H9 (cell line): ENCODE measurements around the gene OR10H3. TPM values are rescaled to one million over a fixed set of nuclear protein-coding genes. Genes with fewer than 3 reads are reported as not detected.

ENCODE experiments used
- DNase-seq: peaks from one replicate; pipeline ENCODE4 v3.0.0-alpha.2; 2017
- H2AFZ ChIP-seq: one replicate; pipeline ENCODE4 v1.6.1; 2013; ENCODE audit warnings: mild to moderate bottlenecking, low read length, control low read depth, moderate library complexity
- H2AK5ac ChIP-seq: 2 replicates; pipeline ENCODE4 v1.6.1; 2013; ENCODE audit warnings: low read length, control low read depth, mixed read lengths; ENCODE audit not compliant: insufficient read length
- H2BK120ac ChIP-seq: one replicate; pipeline ENCODE4 v1.6.1; 2013; ENCODE audit warnings: low read depth, mild to moderate bottlenecking, low read length, control low read depth, inconsistent platforms; ENCODE audit not compliant: poor library complexity, severe bottlenecking
- H2BK12ac ChIP-seq: 2 replicates; pipeline ENCODE4 v1.6.1; 2013; ENCODE audit warnings: low read length, control low read depth, mixed read lengths, low read depth; ENCODE audit not compliant: insufficient read length
- H2BK15ac ChIP-seq: 2 replicates; pipeline ENCODE4 v1.6.1; 2013; ENCODE audit warnings: low read depth, low read length, control low read depth
- H2BK20ac ChIP-seq: one replicate; pipeline ENCODE4 v1.6.1; 2013; ENCODE audit warnings: low read depth, mild to moderate bottlenecking, low read length, control low read depth, inconsistent platforms; ENCODE audit not compliant: poor library complexity, severe bottlenecking
- H2BK5ac ChIP-seq: 2 replicates; pipeline ENCODE4 v1.6.1; 2013; ENCODE audit warnings: low read length, control low read depth, mixed read lengths; ENCODE audit not compliant: insufficient read length
- H3K14ac ChIP-seq: 2 replicates; pipeline ENCODE4 v1.6.1; 2013; ENCODE audit warnings: low read length, control low read depth; ENCODE audit not compliant: insufficient read depth
- H3K18ac ChIP-seq: 2 replicates; pipeline ENCODE4 v1.6.1; 2013; ENCODE audit warnings: low read depth, mild to moderate bottlenecking, mixed read lengths, low read length, control low read depth; ENCODE audit not compliant: insufficient read length
- H3K23ac ChIP-seq: 2 replicates; pipeline ENCODE4 v1.6.1; 2013; ENCODE audit warnings: low read length, control low read depth, mixed read lengths, low read depth; ENCODE audit not compliant: insufficient read length
- H3K23me2 ChIP-seq: 2 replicates; pipeline ENCODE4 v1.6.1; 2013; ENCODE audit warnings: low read depth, mild to moderate bottlenecking, mixed read lengths, low read length, control low read depth; ENCODE audit not compliant: insufficient read length, poor library complexity, severe bottlenecking
- H3K27ac ChIP-seq: 2 replicates; pipeline ENCODE4 v1.5.1; 2013; ENCODE audit warnings: low read length, control low read depth, mixed read lengths, low read depth; ENCODE audit not compliant: insufficient read length
- H3K27me3 ChIP-seq: 2 replicates; pipeline ENCODE4 v1.6.1; 2013; ENCODE audit warnings: low read length, control low read depth, inconsistent platforms; ENCODE audit not compliant: insufficient read depth
- H3K4ac ChIP-seq: 2 replicates; pipeline ENCODE4 v1.6.1; 2013; ENCODE audit warnings: low read depth, mild to moderate bottlenecking, control low read depth, inconsistent platforms, low read length, moderate library complexity
- H3K4me1 ChIP-seq: 2 replicates; pipeline ENCODE4 v1.6.1; 2013; ENCODE audit warnings: low read length, control low read depth, inconsistent platforms; ENCODE audit not compliant: insufficient read depth
- H3K4me2 ChIP-seq: 2 replicates; pipeline ENCODE4 v1.6.1; 2013; ENCODE audit warnings: low read length, control low read depth, mixed read lengths; ENCODE audit not compliant: insufficient read length, insufficient read depth
- H3K56ac ChIP-seq: 2 replicates; pipeline ENCODE4 v1.6.1; 2013; ENCODE audit warnings: low read depth, mild to moderate bottlenecking, mixed read lengths, low read length, control low read depth; ENCODE audit not compliant: insufficient read length
- H3K79me1 ChIP-seq: 2 replicates; pipeline ENCODE4 v1.6.1; 2013; ENCODE audit warnings: low read depth, mild to moderate bottlenecking, moderate library complexity, low read length, control low read depth, inconsistent platforms; ENCODE audit not compliant: insufficient read depth, poor library complexity, severe bottlenecking
- H3K79me2 ChIP-seq: 2 replicates; pipeline ENCODE4 v1.6.1; 2013; ENCODE audit warnings: low read length, control low read depth, inconsistent platforms; ENCODE audit not compliant: insufficient read depth
- H3K9ac ChIP-seq: 2 replicates; pipeline ENCODE4 v1.6.1; 2013; ENCODE audit warnings: low read length, control low read depth, mixed read lengths; ENCODE audit not compliant: insufficient read length; ENCODE audit errors: extremely low read depth
- H3K9me3 ChIP-seq: one replicate; pipeline ENCODE4 v1.6.1; 2013; ENCODE audit warnings: low read depth, low read length, inconsistent platforms; ENCODE audit not compliant: control insufficient read depth
- H3T11ph ChIP-seq: one replicate; pipeline ENCODE4 v1.6.1; 2013; ENCODE audit warnings: mild to moderate bottlenecking, low read length, control low read depth, inconsistent platforms
- H4K20me1 ChIP-seq: one replicate; pipeline ENCODE4 v1.6.1; 2013; ENCODE audit not compliant: control insufficient read depth, insufficient read length, insufficient read depth
- H4K5ac ChIP-seq: 2 replicates; pipeline ENCODE4 v1.6.1; 2013; ENCODE audit warnings: low read depth, mild to moderate bottlenecking, mixed read lengths, low read length, control low read depth; ENCODE audit not compliant: insufficient read length
- H4K8ac ChIP-seq: replicated peaks from 2 replicates; pipeline ENCODE4 v1.6.1; 2013; ENCODE audit warnings: low read length, control low read depth, mixed read lengths, low read depth; ENCODE audit not compliant: insufficient read length
- H4K91ac ChIP-seq: 2 replicates; pipeline ENCODE4 v1.6.1; 2013; ENCODE audit warnings: low read depth, mild to moderate bottlenecking, moderate library complexity, mixed read lengths, low read length, control low read depth; ENCODE audit not compliant: insufficient read length
- H3K27ac Mint-ChIP-seq, 3 experiments: 2 replicates in 2 of 3; 3 replicates in 1 of 3; pipeline ENCODE4 v1.8.0; 2020 to 2021; ENCODE audit warnings: mixed read lengths in 3 of 3, mild to moderate bottlenecking in 1 of 3, moderate library complexity in 1 of 3
- H3K27me3 Mint-ChIP-seq: 2 replicates; pipeline ENCODE4 v1.8.0; 2021; ENCODE audit warnings: low read depth, mild to moderate bottlenecking, moderate library complexity, mixed read lengths
- H3K36me3 Mint-ChIP-seq, 3 experiments: 2 replicates in 2 of 3; 3 replicates in 1 of 3; pipeline ENCODE4 v1.8.0; 2020 to 2021; ENCODE audit warnings: low read depth in 3 of 3, mixed read lengths in 3 of 3; ENCODE audit not compliant: insufficient read depth in 1 of 3
- H3K4me1 Mint-ChIP-seq, 2 experiments: 2 replicates each; pipeline ENCODE4 v1.8.0; 2020; ENCODE audit warnings: mixed read lengths in 2 of 2
- H3K4me3 Mint-ChIP-seq, 2 experiments: 2 replicates in 1 of 2; 3 replicates in 1 of 2; pipeline ENCODE4 v1.8.0; 2020 to 2021; ENCODE audit warnings: mild to moderate bottlenecking in 2 of 2, mixed read lengths in 2 of 2, moderate library complexity in 1 of 2
- H3K9me3 Mint-ChIP-seq, 2 experiments: 2 replicates in 1 of 2; 3 replicates in 1 of 2; pipeline ENCODE4 v1.8.0; 2020; ENCODE audit warnings: mild to moderate bottlenecking in 2 of 2, mixed read lengths in 2 of 2, moderate library complexity in 1 of 2
- WGBS: extraction: QIAGEN DNeasy Blood & Tissue Kit; methylation state at CpG from one replicate; pipeline ENCODE4 v1.1.7; 2013; ENCODE audit warnings: missing lambda C conversion rate, low lambda C conversion rate, mixed read lengths; ENCODE audit not compliant: insufficient read length; ENCODE audit errors: extremely low coverage; 5-methylcytosine and 5-hydroxymethylcytosine counted together
- total RNA-seq: library from RNA; stranded (reverse); gene quantifications from 2 replicates; pipeline ENCODE4 v1.2.1, GENCODE V29; 2021
- TF ChIP-seq, protein P1 (sequence below): fragments of 200-600 bp; sonication (generic); conservative IDR thresholded peaks from 3 replicates; pipeline ENCODE4 v1.8.0; 2021; ENCODE audit warnings: antibody characterized with exemption, mild to moderate bottlenecking

Gene OR10H3
- total RNA-seq, 1 experiment from 2014 or later, result not detected

DNA sequence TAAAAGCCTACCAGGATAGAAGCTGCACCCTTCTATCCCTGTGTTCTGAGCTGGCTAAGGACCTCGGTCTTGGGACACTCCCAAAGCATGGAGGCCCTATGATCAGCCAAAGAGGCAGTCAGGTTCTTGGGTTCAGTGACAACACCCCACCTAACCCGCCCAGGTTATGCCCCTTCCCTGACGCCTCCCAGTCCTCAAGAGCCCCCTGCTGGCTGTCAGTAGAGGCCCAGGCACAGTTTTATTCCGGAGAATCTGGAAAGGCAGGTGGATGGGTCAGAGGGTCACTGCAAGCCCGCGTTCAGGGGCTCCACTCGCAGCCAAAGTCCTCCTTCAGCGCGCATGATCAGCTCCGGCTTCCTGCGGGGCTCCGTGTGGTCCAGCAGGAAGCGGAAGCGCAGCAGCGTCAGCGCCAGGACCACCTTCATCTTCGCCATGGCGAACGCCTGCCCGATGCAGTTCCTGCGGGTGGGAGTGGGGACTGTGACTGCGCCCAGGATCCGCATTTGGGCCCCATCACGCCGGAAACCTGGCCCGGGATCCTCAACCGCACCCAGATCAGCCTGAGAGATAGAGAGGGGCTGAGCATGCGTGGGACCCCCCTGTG, 22.3 kb downstream of the OR10H3 start:
- H3K56ac ChIP-seq, result no peak overlapping the region
- no CpG with 5 or more reads among the region's 28 CpGs for WGBS

More for the DNA sequence above, 22.3 kb downstream of the OR10H3 start:
- no peak overlapping the region for H3T11ph ChIP-seq
- H4K5ac ChIP-seq, result no peak overlapping the region
- TF ChIP-seq, protein P1, sequence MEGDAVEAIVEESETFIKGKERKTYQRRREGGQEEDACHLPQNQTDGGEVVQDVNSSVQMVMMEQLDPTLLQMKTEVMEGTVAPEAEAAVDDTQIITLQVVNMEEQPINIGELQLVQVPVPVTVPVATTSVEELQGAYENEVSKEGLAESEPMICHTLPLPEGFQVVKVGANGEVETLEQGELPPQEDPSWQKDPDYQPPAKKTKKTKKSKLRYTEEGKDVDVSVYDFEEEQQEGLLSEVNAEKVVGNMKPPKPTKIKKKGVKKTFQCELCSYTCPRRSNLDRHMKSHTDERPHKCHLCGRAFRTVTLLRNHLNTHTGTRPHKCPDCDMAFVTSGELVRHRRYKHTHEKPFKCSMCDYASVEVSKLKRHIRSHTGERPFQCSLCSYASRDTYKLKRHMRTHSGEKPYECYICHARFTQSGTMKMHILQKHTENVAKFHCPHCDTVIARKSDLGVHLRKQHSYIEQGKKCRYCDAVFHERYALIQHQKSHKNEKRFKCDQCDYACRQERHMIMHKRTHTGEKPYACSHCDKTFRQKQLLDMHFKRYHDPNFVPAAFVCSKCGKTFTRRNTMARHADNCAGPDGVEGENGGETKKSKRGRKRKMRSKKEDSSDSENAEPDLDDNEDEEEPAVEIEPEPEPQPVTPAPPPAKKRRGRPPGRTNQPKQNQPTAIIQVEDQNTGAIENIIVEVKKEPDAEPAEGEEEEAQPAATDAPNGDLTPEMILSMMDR, result no peak
- no peak overlapping the region for H2BK12ac ChIP-seq
- Mint-ChIP-seq H3K9me3 (peaks cover 92 to 95% of the 10 kb centered on the region in 2 experiments), H3K27ac (no peak overlapping the region), H3K4me1 (no peaks in the 10 kb centered on the region), H3K4me3 (no peak overlapping the region), H3K36me3 (peaks cover 4 to 15% (median 5%) of the 10 kb centered on the region in 3 experiments; a peak in 6 of 7 replicates), H3K27me3 (peaks cover 1% of the 10 kb centered on the region; the same call in 1 of the 2 replicates)
- H2AFZ ChIP-seq, result no peak overlapping the region
- no peak overlapping the region for H3K18ac ChIP-seq
- no peak overlapping the region for H4K8ac ChIP-seq
- H3K9me3 ChIP-seq, result peaks cover 61% of the 10 kb centered on the region
- no peak overlapping the region for H2AK5ac ChIP-seq
- H3K23me2 ChIP-seq, result no peaks in the 10 kb centered on the region
- no peaks in the 10 kb centered on the region for H3K27me3 ChIP-seq
- no peak overlapping the region for H3K23ac ChIP-seq
- H3K27ac ChIP-seq, result no peak overlapping the region
- no peak overlapping the region for H3K4me2 ChIP-seq
- H3K4me1 ChIP-seq, result no peaks in the 10 kb centered on the region
- H3K79me2 ChIP-seq, result no peaks in the 10 kb centered on the region
- H2BK20ac ChIP-seq, result no peak overlapping the region
- H2BK15ac ChIP-seq, result no peak overlapping the region
- H4K91ac ChIP-seq, result no peak overlapping the region
- no peak overlapping the region for H3K9ac ChIP-seq
- no peak overlapping the region for H3K14ac ChIP-seq
- H3K4ac ChIP-seq, result no peak overlapping the region
- no peaks in the 10 kb centered on the region for H4K20me1 ChIP-seq
- no peak for DNase-seq
- H3K79me1 ChIP-seq, result no peaks in the 10 kb centered on the region
- H2BK5ac ChIP-seq, result no peak overlapping the region
- no peak overlapping the region for H2BK120ac ChIP-seq
